NOMO-1 treated with DMSO at 0.1 percent for 48 hours (cell line): ENCODE results near the gene HMCN2.
"Not testable (repeated sequence)": the region's sequence is repeated elsewhere in the genome, so short reads cannot be mapped to it uniquely, and the experiment has no call there.

Experiments used
- DNase-seq: peaks from one replicate; lab custom pipeline; 2025; ENCODE audit not compliant: unreplicated experiment; lab: John Stamatoyannopoulos, UW

Gene HMCN2

GRCh38 chr9:130429381-130429780 lies 163.8 kb downstream of the HMCN2 start:
- DNase-seq: no peak

GRCh38 chr9:130429831-130430230 lies 164.3 kb downstream of the HMCN2 start:
- DNase-seq: no peak

- no peak for DNase-seq
Observed at GRCh38 chr9:130430232-130430631, 164.7 kb downstream of the HMCN2 start.

- DNase-seq: no peak
Observed at GRCh38 chr9:130430734-130431535, 165.4 kb downstream of the HMCN2 start.

- DNase-seq: no peak
Observed at GRCh38 chr9:130431536-130432303, 166.2 kb downstream of the HMCN2 start.

GRCh38 chr9:130432362-130432761 lies 166.8 kb downstream of the HMCN2 start:
- no peak for DNase-seq

- DNase-seq: no peak
Observed at GRCh38 chr9:130432796-130433167, 167.2 kb downstream of the HMCN2 start.

- no peak for DNase-seq
Observed at GRCh38 chr9:130433168-130433946, 167.8 kb downstream of the HMCN2 start.

- DNase-seq: no peak
Observed at GRCh38 chr9:130433947-130434262, 168.3 kb downstream of the HMCN2 start.

GRCh38 chr9:130434656-130435055 lies 169.1 kb downstream of the HMCN2 start:
- not testable (repeated sequence) for DNase-seq

- no peak for DNase-seq
Observed at GRCh38 chr9:130437011-130437789, 171.6 kb downstream of the HMCN2 start.

GRCh38 chr9:130438382-130438981 lies 172.9 kb downstream of the HMCN2 start:
- DNase-seq: no peak

GRCh38 chr9:130441031-130441430 lies 175.5 kb downstream of the HMCN2 start:
- no peak for DNase-seq

- no peak for DNase-seq
Observed at GRCh38 chr9:130442746-130443455, 177.3 kb downstream of the HMCN2 start.

- no peak for DNase-seq
Observed at GRCh38 chr9:130443456-130443801, 177.9 kb downstream of the HMCN2 start.

GRCh38 chr9:130443840-130444492 lies 178.4 kb downstream of the HMCN2 start:
- no peak for DNase-seq

GRCh38 chr9:130444565-130445221 lies 179.1 kb downstream of the HMCN2 start, which contains the start of gene ASS1:
TSS of gene ASS1 (plus strand) at chr9:130444961. CDS start at chr9:130452229, 7,268 bp downstream.
- DNase-seq: peak; percentile 7

GRCh38 chr9:130445268-130445983 lies 179.9 kb downstream of the HMCN2 start:
- no peak for DNase-seq
